Left renal cortex interstitium (tissue), 4 donors: ENCODE data around the gene CCN2. TPM values are rescaled to one million over a fixed set of nuclear protein-coding genes. Genes with fewer than 3 reads are reported as not detected.

Source experiments
- DNase-seq, 4 donors: peaks; one replicate each; pipeline ENCODE4 v3.0.0-alpha.2; 2013; ENCODE audit warnings: low read depth in 4 of 4, low spot score in 2 of 4, missing footprints in 1 of 4
- polyA plus RNA-seq, 4 donors: library from polyadenylated mRNA; unstranded; fragments of 120-200 nt; gene quantifications; one replicate each; pipeline ENCODE4 v1.2.1, GENCODE V29; 2013; ENCODE audit not compliant: insufficient read length in 4 of 4

The CCN2 gene, protein sequence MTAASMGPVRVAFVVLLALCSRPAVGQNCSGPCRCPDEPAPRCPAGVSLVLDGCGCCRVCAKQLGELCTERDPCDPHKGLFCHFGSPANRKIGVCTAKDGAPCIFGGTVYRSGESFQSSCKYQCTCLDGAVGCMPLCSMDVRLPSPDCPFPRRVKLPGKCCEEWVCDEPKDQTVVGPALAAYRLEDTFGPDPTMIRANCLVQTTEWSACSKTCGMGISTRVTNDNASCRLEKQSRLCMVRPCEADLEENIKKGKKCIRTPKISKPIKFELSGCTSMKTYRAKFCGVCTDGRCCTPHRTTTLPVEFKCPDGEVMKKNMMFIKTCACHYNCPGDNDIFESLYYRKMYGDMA
- polyA plus RNA-seq, result 100 to 1,000 TPM; 182 to 285 (median 213) TPM

DNA sequence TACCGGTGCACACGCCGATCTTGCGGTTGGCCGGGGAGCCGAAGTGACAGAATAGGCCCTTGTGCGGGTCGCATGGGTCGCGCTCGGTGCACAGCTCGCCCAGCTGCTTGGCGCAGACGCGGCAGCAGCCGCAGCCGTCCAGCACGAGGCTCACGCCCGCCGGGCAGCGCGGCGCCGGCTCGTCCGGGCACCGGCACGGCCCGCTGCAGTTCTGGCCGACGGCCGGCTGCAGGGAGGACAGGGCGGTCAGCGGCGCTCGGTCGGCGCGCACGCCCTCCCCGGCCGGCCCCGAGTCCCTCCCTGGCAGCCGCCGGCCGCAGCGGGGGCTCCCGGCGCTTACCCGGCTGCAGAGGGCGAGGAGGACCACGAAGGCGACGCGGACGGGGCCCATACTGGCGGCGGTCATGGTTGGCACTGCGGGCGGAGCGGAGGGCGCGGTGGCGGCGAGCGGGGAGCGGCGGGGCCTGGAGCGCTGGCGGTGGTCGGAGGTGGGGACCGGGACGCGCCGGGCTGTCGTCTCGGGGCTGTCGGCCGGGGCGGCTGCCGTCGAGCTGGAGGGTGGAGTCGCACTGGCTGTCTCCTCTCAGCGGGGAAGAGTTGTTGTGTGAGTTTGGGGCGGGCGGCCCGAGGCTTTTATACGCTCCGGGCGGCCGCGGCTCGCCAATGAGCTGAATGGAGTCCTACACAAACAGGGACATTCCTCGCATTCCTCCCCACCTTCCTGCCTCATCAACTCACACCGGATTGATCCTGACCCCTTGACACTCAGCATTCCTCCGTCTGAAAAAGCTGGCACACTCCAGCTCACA is at the start of gene CCN2:
CCN2 (minus strand) TSS at position 606 of the 809 bp plus-strand sequence; CDS start at position 406, 200 bp downstream.
- peak; percentile 76 to 87 (median 80) for DNase-seq

DNA sequence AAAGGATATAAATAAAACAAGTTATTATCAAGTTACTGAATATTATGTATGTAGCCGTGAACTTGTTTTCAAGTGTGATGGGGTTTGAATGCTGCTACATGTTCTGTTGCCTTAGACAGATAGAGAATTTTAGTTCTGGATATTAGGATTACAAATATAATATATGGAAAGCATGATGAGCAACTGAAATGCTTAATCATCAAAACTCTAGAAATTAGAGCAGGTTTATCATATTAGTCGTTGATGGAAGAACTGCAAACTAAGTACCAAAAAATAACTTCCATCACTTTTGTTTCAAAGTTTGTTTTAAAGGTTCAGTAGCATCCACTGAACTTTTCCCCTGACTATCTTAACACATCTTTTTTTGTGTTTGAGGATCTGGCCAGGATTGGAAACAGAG is 49.1 kb upstream of the CCN2 start:
- no peak for DNase-seq

DNA sequence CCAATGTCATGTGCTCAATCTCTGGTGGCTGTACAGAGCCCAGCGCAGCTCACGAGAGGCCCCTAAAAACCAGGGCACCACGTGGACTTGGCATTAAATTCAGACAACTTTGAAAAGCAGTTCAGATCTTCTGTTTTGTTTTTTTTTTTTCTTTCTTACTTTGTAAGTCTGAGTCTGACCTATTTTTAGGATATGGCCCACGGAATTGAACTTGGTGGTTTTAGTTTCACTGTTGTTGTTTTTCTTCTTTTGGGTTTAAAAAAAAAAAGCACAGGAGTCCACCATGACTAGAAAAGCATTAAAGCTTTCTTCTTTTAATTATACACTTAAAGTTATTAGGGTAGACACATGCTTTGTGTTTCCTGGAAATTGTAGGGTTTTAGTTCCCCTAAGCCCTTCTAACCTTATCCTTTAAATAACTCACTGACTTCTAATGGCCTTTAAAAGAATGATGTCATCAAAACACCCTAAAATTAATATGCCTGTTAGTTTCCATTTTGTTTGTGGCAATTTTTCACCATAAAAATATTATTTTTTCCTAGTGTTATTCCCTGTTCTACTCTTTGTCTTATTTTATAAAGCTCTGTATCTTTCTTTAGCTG is 48.5 kb upstream of the CCN2 start:
- no peak for DNase-seq

DNA sequence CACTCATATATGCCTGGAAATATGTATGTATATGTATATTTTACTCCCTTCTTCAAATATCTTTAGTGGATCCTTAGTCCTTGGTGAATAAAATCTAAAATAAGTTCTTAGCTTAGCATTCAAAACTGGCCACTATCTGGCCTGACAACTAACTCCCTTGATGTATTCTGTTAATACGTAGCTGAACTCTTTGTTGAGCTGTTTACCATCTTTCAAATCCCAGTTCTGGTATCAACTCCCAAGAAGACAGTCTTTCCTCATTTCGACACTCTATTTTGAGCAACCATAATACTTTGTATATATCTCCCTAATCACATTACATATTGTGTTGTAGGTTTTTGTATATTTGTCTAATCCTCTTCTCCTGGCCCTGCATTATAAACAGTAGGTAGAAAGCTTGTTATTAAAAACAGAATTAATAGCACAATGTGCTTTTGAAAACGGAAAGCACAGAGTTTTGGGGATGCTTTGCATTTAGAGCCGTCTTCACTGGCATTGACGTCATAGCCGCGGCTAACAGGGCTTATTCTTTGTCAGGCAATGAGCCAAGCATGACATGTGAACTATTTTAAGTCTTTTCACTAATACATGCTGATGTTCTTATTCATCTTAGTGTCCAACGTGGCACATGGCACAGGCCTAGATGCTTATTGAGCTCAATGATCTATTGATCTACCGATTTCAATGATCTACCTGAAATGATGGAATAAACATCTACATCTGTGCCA is 47.2 kb upstream of the CCN2 start:
- no peak for DNase-seq

DNA sequence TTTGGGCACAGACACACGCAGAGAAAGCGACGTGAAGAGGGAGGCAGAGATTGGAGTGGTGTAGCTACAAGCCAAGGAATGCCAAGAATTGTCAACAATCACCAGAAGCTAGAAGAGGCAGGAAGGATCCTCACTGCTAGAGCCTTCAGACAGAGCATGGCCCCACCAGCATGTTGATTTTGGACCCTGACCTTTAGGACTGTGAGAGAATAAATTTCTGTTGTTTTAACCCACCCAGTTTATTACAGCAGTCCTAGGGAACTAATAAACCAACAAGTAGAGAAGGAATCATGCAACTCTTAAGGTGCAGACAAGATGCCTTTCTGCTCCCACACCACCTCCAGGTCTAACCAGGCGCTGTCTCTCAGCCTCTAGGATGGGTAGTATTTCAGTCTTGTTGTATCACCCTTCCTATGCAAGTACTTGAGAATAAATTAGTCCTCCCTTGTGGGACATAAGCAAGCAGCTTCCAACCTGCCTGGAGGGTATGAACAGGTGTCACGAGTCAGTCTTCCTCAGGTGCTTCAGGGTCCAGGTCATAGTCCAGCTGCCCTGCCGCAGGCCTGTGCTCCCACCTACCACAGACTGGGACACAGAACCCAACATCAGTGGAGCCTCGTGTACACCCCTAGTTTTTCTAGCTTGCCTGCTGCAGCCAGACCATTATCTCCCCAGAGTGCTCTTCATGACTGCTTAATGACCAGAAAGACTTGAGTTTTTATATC is 46.4 kb upstream of the CCN2 start:
- DNase-seq, result no peak

DNA sequence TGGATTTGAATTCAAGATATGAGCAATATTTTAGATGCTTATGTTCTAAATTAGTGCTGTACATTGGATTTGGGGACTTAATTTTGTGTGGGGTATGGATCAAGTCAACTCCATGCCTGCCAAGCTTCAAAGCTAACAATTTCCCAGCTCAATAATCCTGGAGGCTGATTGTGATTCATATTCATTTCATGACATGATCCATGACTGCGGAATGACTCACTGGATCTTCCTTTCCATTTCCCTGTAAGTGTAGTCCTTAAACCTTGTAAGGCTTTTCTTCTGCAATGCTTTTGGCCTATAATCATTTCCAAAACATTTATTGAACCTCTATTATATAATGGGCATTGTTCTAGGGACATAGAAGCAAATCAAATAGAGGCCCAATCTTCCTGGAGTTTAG is 44.7 kb upstream of the CCN2 start:
- DNase-seq, result no peak

DNA sequence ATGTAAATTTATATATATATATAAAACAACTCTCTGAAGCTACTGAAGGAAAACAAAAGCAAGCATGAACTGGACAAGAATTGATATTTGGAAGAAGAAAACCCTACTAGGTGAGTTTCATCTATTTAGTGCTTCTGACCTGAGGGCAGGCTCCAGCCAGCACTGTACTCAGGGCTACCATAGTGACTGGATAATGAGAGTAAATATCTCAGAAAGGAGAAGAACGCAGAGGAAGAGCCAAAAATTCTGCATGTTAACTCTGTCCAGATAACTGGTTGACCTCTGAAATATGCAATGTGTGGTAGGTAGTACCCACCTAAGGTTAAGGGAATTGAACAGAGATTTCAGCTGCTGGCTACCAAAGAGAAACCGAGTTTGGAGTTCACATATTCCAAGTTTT is 41.4 kb upstream of the CCN2 start:
- DNase-seq, result no peak

DNA sequence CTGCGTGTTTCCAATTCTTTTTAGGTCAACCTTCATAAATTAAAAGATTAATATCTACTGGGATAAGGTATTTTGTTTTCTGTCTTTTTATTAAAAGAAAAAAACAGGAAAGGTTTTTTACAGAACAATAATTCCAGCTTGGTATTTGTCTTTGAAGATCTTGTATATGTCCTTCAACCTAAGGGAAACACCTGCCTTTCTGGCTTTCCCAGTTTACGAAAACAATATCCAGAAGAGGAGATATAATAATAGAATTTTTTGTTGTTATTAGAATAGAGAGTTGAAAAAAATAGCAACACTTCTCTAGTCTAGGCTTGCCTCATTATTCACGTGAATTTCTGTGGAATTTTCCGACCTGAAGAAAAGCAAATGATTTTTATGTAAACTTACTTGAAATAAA is 37.9 kb upstream of the CCN2 start:
- no peak for DNase-seq

DNA sequence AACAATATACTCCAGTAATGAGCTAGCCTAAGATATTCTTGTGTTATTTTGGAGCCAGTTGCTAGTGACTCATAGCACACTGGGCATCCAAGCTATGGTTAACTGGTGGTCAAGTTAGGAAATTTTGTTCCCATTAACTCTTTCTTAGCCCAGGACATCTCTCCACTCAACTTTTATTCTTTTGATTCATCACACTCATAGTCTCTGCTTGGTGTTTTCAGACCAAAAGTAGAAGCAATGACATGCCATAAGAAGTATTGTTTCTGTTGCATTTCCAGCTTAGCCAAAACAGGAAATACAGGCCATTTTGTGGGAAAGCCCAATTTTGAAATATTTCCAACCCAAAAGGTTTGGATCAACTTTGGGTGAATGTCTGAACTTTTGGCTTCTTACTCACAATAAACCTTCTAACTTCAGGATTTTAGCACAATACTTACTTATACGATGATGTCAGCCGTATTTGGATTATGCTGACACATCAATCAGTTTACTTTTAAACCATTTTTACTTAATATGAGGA is 31.6 kb upstream of the CCN2 start:
- no peak for DNase-seq

DNA sequence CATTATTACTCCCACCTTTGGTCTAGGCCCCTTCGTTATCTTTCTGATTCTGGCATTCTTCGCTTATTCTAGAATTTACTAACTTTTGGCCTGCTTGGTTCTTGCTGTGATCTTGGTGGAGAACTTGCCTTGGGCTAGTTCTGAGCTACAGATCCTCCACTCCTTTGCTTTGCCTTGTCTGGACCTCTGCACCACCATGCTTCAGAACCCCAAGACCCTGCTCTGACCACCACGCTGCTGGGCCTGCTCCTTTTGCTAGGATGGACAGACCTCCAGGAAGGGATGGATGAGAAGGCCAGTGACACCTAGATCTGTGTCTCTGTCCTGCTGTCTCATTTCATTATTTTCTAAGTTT is 30.4 kb upstream of the CCN2 start:
- DNase-seq, result no peak

DNA sequence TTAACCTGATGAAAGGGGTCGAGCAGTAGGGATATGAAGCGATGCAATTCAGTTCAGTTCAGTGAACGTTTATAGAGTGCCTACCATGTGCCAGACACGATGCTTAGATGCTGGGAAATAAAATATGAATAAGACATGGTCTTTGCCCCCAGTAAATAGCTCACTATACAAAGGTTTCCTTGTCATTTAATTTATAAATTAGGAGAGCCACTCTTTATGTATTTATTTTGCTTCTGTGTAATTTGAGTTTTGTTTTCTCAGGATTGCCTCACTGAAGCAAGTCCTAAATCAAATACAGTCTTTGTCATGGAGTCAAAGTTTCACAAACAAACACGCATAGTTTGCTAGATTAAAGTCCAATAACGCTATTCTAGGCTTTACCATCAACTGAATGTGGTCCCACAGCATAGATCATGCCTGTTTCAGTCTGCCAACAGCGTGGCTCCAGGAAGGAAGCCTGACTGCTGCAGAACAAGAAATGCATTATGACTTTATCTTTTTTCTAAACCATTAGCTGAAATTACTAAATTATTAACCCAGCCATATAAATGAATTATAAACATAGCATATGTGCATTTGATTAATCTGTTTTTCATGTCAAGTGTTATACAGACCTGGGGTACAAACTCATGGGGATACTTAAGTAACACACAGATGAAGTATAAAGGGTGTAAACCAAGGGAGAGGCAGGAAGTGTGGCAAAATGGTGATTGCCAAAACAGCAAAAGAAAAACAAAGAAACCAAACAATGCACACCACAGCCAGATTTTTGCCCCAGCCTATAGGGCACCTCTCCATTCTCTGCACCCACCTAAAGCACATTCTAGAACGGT is 29.8 kb upstream of the CCN2 start:
- no peak for DNase-seq

DNA sequence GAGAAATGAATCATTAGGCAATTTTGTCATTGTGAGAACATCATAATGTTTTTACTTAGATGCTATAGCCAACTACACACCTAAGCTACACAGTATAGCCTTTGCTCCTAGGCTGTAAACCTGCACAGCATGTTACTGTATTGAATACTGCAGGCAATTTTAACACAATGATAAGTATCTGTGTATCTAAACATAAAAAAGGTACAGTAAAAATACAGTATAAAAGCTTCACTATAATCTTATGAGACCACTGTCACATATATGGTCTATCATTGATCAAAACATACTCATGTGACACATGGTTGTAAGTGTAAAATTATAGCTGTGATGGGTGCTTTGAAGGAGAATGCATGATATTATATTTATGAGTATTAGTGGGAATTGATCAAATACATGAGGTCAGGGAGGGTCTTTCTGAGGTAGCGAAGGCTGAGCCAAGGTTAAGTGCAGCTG is 29.2 kb upstream of the CCN2 start:
- DNase-seq, result no peak

DNA sequence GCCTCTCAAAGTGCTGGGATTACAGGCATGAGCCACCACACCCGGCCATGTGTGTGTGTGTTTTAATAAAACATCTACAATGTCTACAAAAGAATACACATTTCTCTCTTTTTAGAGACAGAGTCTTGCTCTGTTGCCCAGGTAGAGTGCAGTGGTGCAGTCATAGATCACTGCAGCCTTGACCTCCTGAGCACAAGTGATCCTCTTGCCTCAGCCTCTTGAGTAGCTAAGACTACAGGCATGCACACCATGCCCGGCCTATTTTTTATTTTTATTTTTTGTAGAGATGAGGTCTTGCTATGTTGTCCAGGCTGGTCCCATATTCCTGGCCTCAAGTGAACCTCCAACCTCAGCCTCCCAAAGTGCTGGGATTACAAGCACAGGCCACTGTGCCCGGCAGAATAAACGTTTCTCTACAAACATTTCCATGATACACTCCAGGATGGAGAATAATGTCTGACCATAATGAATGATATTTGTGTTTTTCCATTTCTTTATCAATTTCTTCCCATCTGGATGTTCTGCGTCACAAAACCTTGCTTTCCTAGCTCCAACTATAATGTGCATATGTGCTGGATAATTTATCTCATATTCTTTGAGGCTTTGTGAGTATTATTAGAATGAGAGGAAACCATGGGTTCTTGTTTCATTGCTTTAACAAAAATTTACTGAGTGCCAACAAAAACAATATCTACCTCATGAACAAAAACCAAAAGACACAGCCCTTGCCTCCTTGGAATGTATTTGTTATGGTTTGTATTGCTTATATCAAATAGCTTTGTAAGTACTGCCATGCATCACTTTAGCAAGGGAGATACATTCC is 28.6 kb upstream of the CCN2 start:
- DNase-seq, result no peak

DNA sequence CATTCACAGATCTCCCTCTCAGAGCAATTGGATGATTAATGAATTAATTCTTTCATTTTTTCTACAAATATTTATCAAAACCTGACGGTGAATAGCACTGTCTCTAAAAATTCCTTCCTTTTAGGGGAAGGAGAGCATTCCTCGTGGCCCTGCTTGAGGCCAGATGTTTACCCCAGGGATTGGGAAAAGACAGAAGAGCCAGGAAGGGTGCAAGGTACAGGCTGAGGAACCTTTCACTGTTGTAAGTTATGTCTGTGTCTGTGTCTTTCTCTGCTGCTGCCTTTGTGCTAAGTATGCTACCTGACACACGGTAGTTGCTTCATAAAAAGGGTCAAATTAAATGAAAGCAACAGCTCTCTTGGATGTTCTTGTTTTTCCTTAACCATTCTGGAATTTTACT is 27.4 kb upstream of the CCN2 start:
- no peak for DNase-seq

DNA sequence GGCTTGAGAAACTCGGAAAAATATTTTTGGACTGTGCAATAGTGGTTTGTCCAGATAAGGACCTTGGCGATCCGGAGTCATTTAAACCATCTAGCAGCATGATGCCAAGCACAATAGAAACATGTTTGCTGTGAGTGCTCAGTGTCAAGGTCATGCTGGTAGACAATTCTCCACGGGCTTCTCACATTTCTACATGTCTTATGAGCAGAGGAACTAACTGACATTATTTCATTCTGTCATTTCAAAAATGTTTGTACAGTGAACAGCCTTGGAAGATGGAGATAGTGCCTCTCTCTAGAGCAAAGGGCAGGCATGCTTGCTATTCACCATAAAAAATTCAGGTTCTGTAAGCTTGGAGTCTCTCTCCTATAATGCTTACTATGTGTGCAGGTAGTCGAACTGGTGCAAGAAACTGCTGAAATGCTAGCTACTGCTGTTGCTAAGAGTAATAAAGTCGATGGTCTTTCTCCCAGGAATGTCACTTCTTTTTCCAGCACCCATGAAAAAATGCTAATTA is 25.4 kb upstream of the CCN2 start:
- DNase-seq, result no peak

DNA sequence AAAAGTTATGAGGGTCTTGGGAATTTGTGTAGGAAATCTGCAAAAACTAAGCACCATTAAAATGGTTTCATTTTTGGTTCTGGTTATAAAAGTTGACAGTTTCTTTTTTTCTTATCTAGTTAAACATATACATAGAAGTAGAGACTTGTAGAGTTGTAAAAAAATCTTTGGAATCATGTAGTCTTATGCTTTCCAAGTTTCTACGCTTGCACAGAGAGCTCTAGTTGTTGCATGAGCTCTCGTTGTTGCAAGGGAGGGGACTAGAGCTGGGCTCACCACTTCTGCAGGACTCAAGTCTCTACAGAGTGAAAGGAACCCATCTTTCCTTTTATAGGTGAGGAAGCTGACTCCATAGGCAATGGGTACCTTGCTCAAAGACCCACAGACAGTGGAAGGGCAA is 21.6 kb upstream of the CCN2 start:
- no peak for DNase-seq

DNA sequence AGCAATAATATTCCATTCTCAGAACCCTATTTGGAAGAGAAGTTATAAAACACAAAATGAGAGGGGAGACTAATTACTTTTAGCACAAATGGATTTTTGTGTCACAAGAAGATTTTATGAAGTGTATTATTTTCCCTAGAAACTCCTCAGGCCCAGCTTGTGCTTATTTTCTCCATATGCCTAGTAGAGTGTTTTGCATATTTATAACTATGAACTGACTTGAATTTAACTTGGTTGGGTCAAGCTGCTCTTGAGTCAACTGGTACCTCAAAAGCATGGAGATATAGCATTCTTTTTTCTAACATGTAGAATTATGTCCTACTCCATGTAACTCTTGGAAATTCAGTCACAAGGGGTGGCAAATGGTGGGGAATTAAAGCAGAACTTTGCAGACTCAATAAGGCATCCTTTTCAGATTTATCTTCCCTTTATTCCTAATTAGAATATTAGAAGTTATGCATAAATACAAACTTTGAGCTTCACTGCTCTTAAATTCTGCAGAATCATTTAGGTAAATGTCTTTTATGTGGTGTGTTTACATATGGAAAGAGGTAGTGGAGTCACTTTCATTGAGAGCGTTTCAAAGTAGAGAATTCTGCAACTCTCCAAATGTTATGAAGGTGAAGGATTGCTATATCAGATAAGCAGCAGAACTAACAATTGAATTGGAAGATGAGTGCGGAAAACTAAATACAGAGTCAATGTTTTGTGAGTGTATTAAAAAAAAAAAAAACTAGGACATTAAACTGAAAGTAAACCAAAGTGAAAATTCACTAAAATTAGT is 19.1 kb upstream of the CCN2 start:
- DNase-seq, result no peak
